Omental fat pad (tissue), 4 donors: ENCODE results near the gene USPL1. TPM values are rescaled to one million over a fixed set of nuclear protein-coding genes. Genes with fewer than 3 reads are reported as not detected.

Source experiments
- ATAC-seq: fragments of 150-250 bp; one replicate; pipeline ENCODE4 v1.9.1; 2016; ENCODE audit warnings: mild to moderate bottlenecking, moderate library complexity; ENCODE audit not compliant: low FRiP score
- DNase-seq: peaks from one replicate; pipeline ENCODE4 v3.0.0-alpha.2; 2019; ENCODE audit warnings: low spot score
- total RNA-seq, 4 donors: library from RNA; depleted of rRNA; stranded (reverse); fragments of >200 nt; gene quantifications; one replicate each; pipeline ENCODE4 v1.1.0, GENCODE V29; 2016
- TF ChIP-seq, protein P1 (sequence below), 3 donors: fragments of 450-650 bp; IDR thresholded peaks; one replicate each; pipeline ENCODE4 v1.5.1; 2016 to 2017; ENCODE audit warnings: antibody characterized with exemption in 3 of 3, mild to moderate bottlenecking in 3 of 3, moderate library complexity in 2 of 3

Gene USPL1
- total RNA-seq, 4 donors from 2014 or later: 29.2 to 33.9 (median 32.6) TPM

DNA sequence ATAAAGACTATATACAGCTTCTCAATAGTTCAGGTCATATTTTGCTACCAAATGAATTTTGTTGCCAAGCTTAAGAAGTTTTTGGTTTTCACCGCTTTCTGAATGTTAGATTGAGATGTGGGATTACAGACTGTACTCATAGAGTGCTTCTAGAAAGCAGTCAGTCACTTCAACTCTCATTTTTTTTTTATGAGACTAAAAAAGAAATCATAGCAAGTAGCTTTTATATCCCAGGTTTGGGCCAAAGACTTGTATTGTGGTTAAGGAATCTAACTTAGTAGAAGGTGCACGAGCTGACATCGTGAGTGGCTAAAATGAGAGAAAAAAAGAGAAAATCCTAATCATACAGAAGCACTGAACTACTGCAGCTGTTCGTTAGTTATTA is 2.2 kb upstream of the USPL1 start:
- TF ChIP-seq, protein P1, sequence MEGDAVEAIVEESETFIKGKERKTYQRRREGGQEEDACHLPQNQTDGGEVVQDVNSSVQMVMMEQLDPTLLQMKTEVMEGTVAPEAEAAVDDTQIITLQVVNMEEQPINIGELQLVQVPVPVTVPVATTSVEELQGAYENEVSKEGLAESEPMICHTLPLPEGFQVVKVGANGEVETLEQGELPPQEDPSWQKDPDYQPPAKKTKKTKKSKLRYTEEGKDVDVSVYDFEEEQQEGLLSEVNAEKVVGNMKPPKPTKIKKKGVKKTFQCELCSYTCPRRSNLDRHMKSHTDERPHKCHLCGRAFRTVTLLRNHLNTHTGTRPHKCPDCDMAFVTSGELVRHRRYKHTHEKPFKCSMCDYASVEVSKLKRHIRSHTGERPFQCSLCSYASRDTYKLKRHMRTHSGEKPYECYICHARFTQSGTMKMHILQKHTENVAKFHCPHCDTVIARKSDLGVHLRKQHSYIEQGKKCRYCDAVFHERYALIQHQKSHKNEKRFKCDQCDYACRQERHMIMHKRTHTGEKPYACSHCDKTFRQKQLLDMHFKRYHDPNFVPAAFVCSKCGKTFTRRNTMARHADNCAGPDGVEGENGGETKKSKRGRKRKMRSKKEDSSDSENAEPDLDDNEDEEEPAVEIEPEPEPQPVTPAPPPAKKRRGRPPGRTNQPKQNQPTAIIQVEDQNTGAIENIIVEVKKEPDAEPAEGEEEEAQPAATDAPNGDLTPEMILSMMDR (IDR thresholded peaks at IDR 0.05): no peak
- ATAC-seq (no peak), DNase-seq (no peak)

DNA sequence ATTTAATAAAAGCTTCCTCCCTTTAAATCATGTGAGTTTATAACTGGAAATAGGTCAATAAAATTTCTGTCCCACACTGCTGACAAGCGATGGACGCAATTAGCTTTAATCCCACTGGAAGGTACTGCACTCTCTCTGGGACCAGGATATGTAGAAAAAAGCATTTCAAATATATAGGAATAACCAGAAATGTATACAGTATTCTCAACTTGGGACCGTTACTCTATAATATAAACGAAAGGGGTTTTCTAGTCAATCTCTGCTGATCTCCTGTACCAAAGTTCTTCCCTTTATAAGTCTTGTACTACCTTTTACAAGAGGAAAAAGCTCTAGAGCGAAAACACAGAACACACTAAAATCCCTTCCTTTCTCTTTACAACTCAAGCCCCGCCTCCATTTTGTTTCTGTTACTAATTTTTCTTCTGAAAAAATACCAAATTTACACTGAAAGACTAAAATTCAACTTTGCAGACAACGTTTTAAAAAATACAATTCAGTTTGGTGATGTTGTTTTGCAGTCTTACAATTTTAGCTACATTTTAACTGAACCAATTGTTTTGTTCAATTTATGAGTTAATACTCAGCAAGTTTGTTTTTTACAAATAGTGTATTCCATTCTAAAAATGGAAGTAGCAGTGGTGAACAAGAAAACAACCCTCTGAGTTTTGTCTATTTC is 1.7 kb upstream of the USPL1 start:
- ATAC-seq (no peak), DNase-seq (no peak)
- TF ChIP-seq, protein P1 (IDR thresholded peaks at IDR 0.05): no peak

DNA sequence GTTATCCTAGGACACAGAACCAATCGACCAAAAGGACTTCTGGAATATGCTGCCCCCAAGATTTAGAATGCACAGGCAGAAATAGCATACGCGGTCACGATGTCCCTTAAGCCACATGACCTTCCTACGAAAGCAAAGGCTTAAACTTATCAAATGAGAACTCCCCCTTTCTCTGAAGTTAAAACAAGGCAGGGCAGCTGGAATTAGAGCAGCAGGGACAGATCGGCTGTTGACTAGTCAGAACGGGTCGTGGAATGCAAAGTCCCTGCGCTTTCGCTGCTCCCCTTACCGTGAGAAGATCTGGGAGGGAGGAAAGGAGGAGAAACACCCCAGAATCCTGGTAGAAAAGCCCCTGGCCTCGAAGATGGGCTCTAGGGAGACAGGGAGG is 799 bp upstream of the USPL1 start:
- ATAC-seq: peak; percentile 57
- DNase-seq: peak; percentile 27
- TF ChIP-seq, protein P1 (IDR thresholded peaks at IDR 0.05): no peak

DNA sequence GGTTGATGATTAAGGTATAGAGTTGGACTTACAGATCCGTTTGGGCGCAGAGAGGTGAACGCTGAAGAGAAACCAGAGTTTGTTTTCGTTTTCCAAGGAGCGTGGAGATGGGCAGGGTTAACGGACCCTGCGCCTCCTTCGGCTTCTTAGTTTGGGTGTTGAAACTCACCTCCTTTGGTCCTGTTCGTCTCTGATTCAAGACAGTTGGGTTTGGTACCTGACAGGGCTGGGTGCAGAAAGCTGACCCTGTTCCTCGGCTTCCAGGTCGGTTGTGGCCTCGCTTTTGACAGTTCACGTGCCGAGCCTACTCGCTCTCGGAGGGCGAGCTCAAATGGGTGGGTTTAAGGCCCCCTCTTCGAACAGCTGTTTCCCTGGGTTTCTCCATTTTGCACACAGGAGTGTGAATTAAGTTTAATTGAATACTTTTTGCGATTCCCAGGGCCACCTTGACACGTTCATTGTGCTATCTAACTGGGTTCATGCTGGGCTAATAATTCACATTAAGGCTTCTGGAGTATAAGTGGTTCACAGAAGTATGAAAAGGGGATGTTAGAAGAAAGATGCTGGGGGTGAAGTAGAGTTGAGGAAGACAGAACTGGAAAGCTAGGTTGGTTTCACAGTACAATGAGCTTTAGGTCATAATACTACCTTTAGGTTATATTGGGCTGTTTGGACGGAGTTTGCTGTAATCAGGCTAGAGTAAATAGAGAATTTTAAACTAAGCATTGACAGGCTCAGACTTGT is 638 bp downstream of the USPL1 start:
- DNase-seq: no peak
- peak; percentile 7 for ATAC-seq
- TF ChIP-seq, protein P1 (IDR thresholded peaks at IDR 0.05): no peak

DNA sequence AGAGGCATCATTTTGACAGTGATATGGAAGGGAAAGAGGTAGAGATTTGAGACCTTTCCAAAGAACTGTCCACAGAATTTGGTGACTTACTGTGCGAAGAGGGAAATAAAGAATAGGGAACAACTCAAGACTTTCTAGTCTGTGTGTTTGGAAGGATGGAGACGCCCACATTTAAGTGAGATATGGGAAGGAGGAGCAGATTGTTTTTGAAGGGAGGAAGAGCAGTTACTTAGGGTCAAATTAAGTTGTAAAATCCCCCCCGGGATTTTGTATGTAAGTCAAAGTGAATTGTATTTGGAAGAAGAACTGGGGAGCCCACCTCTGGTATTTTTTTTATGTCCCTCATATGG is 1.2 kb downstream of the USPL1 start:
- ATAC-seq (no peak), DNase-seq (no peak)
- TF ChIP-seq, protein P1 (IDR thresholded peaks at IDR 0.05): no peak

DNA sequence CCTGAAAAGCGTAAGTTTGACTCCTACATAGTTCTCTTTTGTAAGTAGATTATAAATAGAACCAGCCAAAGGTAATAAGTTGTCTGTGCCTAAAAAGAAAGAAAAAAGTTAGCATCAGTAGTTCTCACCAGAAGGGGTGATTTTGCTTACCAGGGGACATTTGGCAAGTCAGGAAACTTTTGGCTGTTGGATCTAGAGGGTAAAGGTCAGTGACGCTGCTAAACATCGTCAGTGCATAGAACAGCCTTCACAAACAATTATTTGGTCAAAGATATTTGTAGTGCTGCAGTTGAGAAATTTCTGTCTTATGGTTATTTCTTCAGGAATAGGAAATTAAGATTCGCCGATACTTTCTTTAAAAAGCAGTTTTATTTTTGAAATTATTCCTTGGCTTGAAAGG is 2.0 kb downstream of the USPL1 start:
- ATAC-seq: no peak
- TF ChIP-seq, protein P1 (IDR thresholded peaks at IDR 0.05): no peak
- DNase-seq: no peak

DNA sequence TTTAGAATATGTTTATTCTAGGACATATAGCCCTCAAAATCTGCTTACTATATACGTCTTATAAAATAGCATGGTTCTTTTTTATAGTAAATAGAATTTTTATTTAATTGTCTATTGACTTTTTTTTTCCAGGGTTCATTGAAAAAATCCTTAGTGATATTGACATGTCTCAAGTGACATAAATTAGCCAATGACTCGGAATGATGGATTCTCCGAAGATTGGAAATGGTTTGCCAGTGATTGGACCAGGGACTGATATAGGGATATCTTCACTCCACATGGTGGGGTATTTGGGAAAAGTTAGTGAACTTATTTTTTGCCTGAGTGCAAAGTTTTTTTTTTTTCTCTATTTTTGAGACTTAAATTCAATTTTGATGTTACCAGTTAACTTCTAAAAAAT is 3.2 kb downstream of the USPL1 start:
- no peak for ATAC-seq
- TF ChIP-seq, protein P1 (IDR thresholded peaks at IDR 0.05): no peak
- no peak for DNase-seq
